DOHH2 (cell line): ENCODE results near the gene SLC41A1.

Experiments used
- H3F3A ChIP-seq: fragments of 200-600 bp; sonication (generic), shearing (Covaris generic); 2 replicates; pipeline ENCODE4 v1.6.0; 2016; ENCODE audit warnings: antibody characterized with exemption, mild to moderate bottlenecking; ENCODE audit not compliant: control insufficient read depth, insufficient read depth
- H3K27ac ChIP-seq: fragments of 200-600 bp; sonication (generic); 2 replicates; pipeline ENCODE4 v1.5.1; 2014; ENCODE audit warnings: low read depth, mild to moderate bottlenecking, low read length, moderate library complexity
- H3K27me3 ChIP-seq: fragments of 200-600 bp; sonication (generic); 2 replicates; pipeline ENCODE4 v1.6.1; 2014; ENCODE audit warnings: mild to moderate bottlenecking, low read length, mixed read lengths; ENCODE audit not compliant: control insufficient read depth
- H3K36me3 ChIP-seq: fragments of 200-600 bp; sonication (generic); 2 replicates; pipeline ENCODE4 v1.6.1; 2014; ENCODE audit warnings: mild to moderate bottlenecking, low read length, moderate library complexity, mixed read lengths; ENCODE audit not compliant: control insufficient read depth
- H3K4me1 ChIP-seq: fragments of 200-600 bp; sonication (generic); 2 replicates; pipeline ENCODE4 v1.6.1; 2014; ENCODE audit warnings: mild to moderate bottlenecking, low read length, mixed read lengths; ENCODE audit not compliant: control insufficient read depth
- H3K4me2 ChIP-seq: fragments of 200-600 bp; sonication (generic); 2 replicates; pipeline ENCODE4 v1.6.0; 2014; ENCODE audit warnings: mild to moderate bottlenecking, low read length, moderate library complexity
- H3K4me3 ChIP-seq: fragments of 200-600 bp; sonication (generic); 2 replicates; pipeline ENCODE4 v1.5.1; 2014; ENCODE audit warnings: mild to moderate bottlenecking, low read length, mixed read lengths
- H3K79me2 ChIP-seq: fragments of 200-600 bp; sonication (generic); 2 replicates; pipeline ENCODE4 v1.6.1; 2014; ENCODE audit warnings: mild to moderate bottlenecking, low read length, mixed read lengths; ENCODE audit not compliant: control insufficient read depth
- H3K9me2 ChIP-seq: fragments of 200-600 bp; sonication (generic); replicated peaks from 2 replicates; pipeline ENCODE4 v1.6.1; 2014; ENCODE audit warnings: mild to moderate bottlenecking, low read length, mixed read lengths; ENCODE audit not compliant: control insufficient read depth
- H3K9me3 ChIP-seq: fragments of 200-600 bp; sonication (generic); 2 replicates; pipeline ENCODE4 v1.6.1; 2014; ENCODE audit warnings: antibody characterized with exemption, low read length, mixed read lengths; ENCODE audit not compliant: control insufficient read depth, insufficient read depth
- H4K20me1 ChIP-seq: fragments of 200-600 bp; sonication (generic); 2 replicates; pipeline ENCODE4 v1.6.0; 2014; ENCODE audit warnings: low read depth, mild to moderate bottlenecking, antibody characterized with exemption, low read length, moderate library complexity; ENCODE audit not compliant: control insufficient read depth, insufficient read depth
- EZH2phosphoT487 ChIP-seq: fragments of 200-600 bp; sonication (generic); IDR thresholded peaks from 2 replicates; pipeline ENCODE4 v1.6.1; 2017; ENCODE audit warnings: borderline replicate concordance, mild to moderate bottlenecking, antibody characterized with exemption, low read length, moderate library complexity, mixed read lengths
- TF ChIP-seq, protein P1 (sequence below): fragments of 200-600 bp; sonication (generic); IDR thresholded peaks from one replicate; pipeline ENCODE4 v1.5.1; 2014; ENCODE audit warnings: antibody characterized with exemption, mild to moderate bottlenecking, low read depth, low read length; ENCODE audit not compliant: poor library complexity, severe bottlenecking

SLC41A1 gene

DNA sequence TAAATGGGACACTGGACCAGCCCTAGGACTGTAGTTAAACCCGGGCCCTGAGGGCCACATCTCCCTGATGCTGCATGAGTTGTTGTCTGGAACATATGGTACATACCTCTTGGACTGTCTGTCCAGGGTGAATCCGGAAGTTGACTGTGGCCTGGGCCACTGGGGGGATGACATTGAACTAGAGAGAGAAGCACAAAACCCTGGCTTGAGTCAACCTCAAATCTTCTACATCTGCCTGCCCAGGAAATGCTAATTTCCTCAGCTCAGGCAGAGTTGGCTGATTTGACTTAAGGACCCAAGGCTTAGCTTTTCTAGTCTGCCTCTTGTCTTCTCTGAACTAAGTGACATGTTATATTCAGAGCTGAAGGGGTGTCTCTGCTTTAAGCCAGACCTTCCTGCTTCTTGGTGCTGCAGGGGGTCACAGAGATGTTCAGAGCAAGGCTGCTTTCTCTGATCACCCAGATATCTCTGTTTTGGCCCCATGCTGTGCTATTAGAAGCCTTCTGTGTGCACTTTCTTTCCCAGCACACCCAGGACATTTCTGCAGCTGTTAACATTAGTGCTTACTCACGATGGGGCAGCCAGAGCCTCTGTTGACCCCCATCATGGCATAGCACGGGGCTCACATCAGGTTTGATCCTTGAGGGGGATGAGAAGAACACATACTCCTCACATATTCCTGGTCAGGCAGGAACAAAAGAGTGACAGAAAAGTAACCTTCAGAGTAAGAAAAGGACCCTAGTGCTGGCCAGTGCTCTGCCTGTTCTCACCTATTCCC is 27.3 kb upstream of the SLC41A1 start:
- no peak overlapping the region for H3K4me2 ChIP-seq
- H3K4me3 ChIP-seq: no peak overlapping the region
- H3K9me3 ChIP-seq: no peaks in the 10 kb centered on the region
- H3K4me1 ChIP-seq: peaks cover 8% of the 10 kb centered on the region
- no peaks in the 10 kb centered on the region for H3F3A ChIP-seq
- no peaks in the 10 kb centered on the region for H3K9me2 ChIP-seq
- no peaks in the 10 kb centered on the region for H3K79me2 ChIP-seq
- H3K27me3 ChIP-seq: no peaks in the 10 kb centered on the region
- H3K27ac ChIP-seq: no peak overlapping the region
- H3K36me3 ChIP-seq: no peaks in the 10 kb centered on the region
- H4K20me1 ChIP-seq: no peaks in the 10 kb centered on the region
- TF ChIP-seq, protein P1, sequence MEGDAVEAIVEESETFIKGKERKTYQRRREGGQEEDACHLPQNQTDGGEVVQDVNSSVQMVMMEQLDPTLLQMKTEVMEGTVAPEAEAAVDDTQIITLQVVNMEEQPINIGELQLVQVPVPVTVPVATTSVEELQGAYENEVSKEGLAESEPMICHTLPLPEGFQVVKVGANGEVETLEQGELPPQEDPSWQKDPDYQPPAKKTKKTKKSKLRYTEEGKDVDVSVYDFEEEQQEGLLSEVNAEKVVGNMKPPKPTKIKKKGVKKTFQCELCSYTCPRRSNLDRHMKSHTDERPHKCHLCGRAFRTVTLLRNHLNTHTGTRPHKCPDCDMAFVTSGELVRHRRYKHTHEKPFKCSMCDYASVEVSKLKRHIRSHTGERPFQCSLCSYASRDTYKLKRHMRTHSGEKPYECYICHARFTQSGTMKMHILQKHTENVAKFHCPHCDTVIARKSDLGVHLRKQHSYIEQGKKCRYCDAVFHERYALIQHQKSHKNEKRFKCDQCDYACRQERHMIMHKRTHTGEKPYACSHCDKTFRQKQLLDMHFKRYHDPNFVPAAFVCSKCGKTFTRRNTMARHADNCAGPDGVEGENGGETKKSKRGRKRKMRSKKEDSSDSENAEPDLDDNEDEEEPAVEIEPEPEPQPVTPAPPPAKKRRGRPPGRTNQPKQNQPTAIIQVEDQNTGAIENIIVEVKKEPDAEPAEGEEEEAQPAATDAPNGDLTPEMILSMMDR: no peak
- no peak for TF ChIP-seq EZH2phosphoT487

DNA sequence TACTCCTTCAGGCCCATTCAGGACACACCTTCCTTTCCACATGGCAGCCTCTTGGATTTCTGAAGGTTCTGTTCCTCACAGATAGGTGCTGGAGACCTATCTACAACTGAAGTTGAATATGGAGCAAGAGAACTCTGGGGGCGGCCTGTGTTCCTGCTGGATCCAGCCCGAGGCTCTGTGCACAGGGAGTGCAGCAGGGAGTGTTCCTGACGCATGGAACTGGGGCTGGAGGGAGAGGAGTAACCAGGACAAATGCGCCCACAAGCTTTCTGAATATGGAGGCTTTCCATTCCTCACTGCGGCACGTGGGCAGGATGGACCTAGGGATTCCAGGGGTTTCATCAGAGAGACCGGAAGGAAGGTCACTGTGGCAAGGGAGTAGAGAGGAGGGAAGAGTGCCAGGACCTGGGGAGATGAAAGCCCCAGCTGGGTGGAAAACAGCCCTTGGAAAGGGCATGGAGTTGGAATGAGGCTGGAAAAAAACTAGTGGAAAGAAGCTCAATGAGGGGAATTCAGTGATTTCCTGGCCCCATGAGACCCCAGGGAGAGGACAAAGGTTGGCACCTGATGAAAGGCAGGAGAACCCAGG is 24.5 kb upstream of the SLC41A1 start:
- Histone ChIP-seq H3K9me3 (no peaks in the 10 kb centered on the region), H3F3A (no peaks in the 10 kb centered on the region), H3K4me1 (peaks cover 18% of the 10 kb centered on the region), H3K36me3 (no peaks in the 10 kb centered on the region), H3K4me2 (no peak overlapping the region), H4K20me1 (0 out of 2 replicates have a peak, but pooled peaks cover 1% of the 10 kb centered on the region), H3K27me3 (no peaks in the 10 kb centered on the region), H3K4me3 (no peak overlapping the region), H3K27ac (no peak overlapping the region), H3K79me2 (no peaks in the 10 kb centered on the region), H3K9me2 (no peaks in the 10 kb centered on the region)
- no peak for TF ChIP-seq EZH2phosphoT487
- TF ChIP-seq, protein P1: no peak

DNA sequence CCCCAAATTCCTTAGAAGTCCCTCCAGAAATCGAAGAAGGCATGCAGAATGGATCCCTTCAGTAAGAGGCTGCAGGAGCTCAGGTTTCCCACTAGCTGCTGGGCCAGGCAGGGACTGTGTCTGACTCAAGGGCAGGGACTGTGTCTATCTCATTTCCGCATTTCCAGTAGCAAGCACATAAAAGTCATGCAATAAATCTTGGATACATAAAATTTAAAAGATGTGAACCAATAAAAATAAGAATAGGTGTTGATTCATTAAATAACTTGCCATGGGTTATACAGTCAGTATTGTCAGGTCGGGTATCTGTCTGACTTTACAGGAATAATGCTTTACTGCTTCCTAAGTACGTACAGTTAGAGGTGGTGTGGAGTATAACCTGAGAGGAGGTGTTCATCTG is 21.8 kb upstream of the SLC41A1 start:
- Histone ChIP-seq H3K9me2 (no peaks in the 10 kb centered on the region), H3K9me3 (no peaks in the 10 kb centered on the region), H3K4me2 (no peak overlapping the region), H3K27ac (no peak overlapping the region), H3F3A (no peaks in the 10 kb centered on the region), H3K4me3 (no peak overlapping the region), H3K4me1 (peaks cover 19% of the 10 kb centered on the region), H4K20me1 (0 out of 2 replicates have a peak, but pooled peaks cover 3% of the 10 kb centered on the region), H3K79me2 (no peaks in the 10 kb centered on the region; the same call in 1 of the 2 replicates), H3K36me3 (no peaks in the 10 kb centered on the region), H3K27me3 (no peaks in the 10 kb centered on the region)
- TF ChIP-seq, protein P1: no peak
- no peak for TF ChIP-seq EZH2phosphoT487
